ENCODE data around the gene ZSCAN5B. TPM values are rescaled to one million over a fixed set of nuclear protein-coding genes. Genes with fewer than 3 reads are reported as not detected.

The ZSCAN5B gene
- total and polyA plus RNA-seq, 9 of the 15 experiments (the other 6 are each of a cell fraction or from before 2014, with no cell fraction given) = 0.03 to 0.07 TPM; not detected in 7

DNA sequence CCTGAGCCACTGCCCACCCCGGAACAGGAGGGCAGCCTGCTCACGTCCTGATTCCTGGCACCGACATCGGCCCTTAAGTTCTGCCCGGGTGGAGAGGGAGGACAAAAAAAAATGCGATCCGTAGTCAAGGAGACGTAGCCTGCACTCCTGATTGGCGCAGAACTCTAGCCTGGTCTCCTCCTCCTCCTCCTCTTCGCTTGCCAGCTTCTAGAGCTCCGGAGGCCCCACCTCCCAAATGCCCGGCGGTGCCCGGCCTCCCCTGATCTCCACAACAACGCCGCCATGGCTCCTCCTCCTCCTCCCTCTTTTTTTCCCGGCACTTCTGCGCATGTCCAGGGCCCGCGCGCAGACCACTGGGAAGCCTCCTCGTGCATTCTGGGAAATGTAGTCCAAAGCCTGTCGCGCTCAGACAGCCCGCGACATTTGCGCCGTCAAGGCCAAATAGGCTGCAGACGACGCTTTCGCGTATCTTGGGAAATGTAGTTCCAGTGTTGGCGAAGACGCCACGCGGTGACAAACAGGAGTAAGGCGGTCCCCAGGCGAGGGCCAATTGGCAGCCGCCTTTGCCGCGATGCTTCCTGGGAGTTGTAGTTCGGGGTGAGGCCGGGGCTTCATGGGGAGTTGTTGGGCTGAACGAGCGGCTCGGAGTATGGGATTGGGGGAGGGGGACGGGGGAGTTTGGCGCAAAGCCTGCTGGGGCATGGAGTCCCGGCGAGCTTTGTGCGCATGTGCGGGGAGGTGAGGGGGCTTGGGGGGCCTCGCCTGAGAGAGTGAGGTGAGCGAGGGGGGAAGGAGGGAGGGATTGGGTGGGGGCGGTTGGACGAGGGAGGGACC is 56.8 kb downstream of the ZSCAN5B start, which contains the start of gene ZNF444 (continued):
- TF ChIP-seq, protein P1, sequence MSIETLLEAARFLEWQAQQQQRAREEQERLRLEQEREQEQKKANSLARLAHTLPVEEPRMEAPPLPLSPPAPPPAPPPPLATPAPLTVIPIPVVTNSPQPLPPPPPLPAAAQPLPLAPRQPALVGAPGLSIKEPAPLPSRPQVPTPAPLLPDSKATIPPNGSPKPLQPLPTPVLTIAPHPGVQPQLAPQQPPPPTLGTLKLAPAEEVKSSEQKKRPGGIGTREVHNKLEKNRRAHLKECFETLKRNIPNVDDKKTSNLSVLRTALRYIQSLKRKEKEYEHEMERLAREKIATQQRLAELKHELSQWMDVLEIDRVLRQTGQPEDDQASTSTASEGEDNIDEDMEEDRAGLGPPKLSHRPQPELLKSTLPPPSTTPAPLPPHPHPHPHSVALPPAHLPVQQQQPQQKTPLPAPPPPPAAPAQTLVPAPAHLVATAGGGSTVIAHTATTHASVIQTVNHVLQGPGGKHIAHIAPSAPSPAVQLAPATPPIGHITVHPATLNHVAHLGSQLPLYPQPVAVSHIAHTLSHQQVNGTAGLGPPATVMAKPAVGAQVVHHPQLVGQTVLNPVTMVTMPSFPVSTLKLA (conservative IDR thresholded peaks at IDR 0.05) = peak; percentile 88 to 93
- TF ChIP-seq U2AF2 (optimal IDR thresholded peaks at IDR 0.05; ENCODE audit: low read depth, low read length) (no peak), ESRRB (CRISPR knock-in tag; IDR thresholded peaks at IDR 0.05; ENCODE audit: borderline replicate concordance) (no peak; the same call in 1 of the 2 replicates), TFAM (CRISPR knock-in tag; conservative IDR thresholded peaks at IDR 0.05) (no peak), POLR3G (IDR thresholded peaks at IDR 0.05; ENCODE audit: extremely low read depth, insufficient read length, insufficient replicate concordance) (no peak), ZNF23 (CRISPR knock-in tag; IDR thresholded peaks at IDR 0.05) (no peak), CREM (IDR thresholded peaks at IDR 0.05; ENCODE audit: low read depth) (peak; percentile 97), ZNF3 (CRISPR knock-in tag; IDR thresholded peaks at IDR 0.05) (no peak), SRSF7 (optimal IDR thresholded peaks at IDR 0.05; ENCODE audit: low read depth, low read length) (no peak), ETV5 (CRISPR knock-in tag; IDR thresholded peaks at IDR 0.05; ENCODE audit: low read depth) (no peak), SIN3A (IDR thresholded peaks at IDR 0.05; ENCODE audit: borderline replicate concordance in 2 of 2, control insufficient read depth in 1 of 2, low read depth in 2 of 2, low read length in 2 of 2) (0 out of 4 replicates have a peak, but pooled peaks of 1 of the 2 experiments have one; percentile 18), MXI1 (IDR thresholded peaks at IDR 0.05; ENCODE audit: low read depth, low read length) (no peak), ZNF134 (CRISPR knock-in tag; conservative IDR thresholded peaks at IDR 0.05) (peak; percentile 50; the same call in 1 of the 2 replicates), THRAP3 (IDR thresholded peaks at IDR 0.05; ENCODE audit: borderline replicate concordance) (no peak), ZNF24 (IDR thresholded peaks at IDR 0.05) (no peak), ZNF707 (CRISPR knock-in tag; conservative IDR thresholded peaks at IDR 0.05) (no peak), MAZ (CRISPR knock-in tag; conservative IDR thresholded peaks at IDR 0.05 in 1 of 2, IDR thresholded peaks at IDR 0.05 in 1 of 2) (peak; percentile 43 to 80), PURB (CRISPR knock-in tag; IDR thresholded peaks at IDR 0.05; ENCODE audit: low read depth) (no peak), ZNF699 (CRISPR knock-in tag; IDR thresholded peaks at IDR 0.05; ENCODE audit: insufficient replicate concordance) (no peak), KDM5B (IDR thresholded peaks at IDR 0.05; ENCODE audit: insufficient replicate concordance, low read depth, low read length) (peak; percentile 59), RHOXF2B (CRISPR knock-in tag; conservative IDR thresholded peaks at IDR 0.05) (no peak), FOSL1 (tag; conservative IDR thresholded peaks at IDR 0.05) (no peak), TRIM24 (IDR thresholded peaks at IDR 0.05) (no peak), ZNF766 (CRISPR knock-in tag; conservative IDR thresholded peaks at IDR 0.05) (peak; percentile 94), NCOR1 (IDR thresholded peaks at IDR 0.05) (no peak), BACH1 (tag; IDR thresholded peaks at IDR 0.05) (peak; percentile 84; the same call in 1 of the 2 replicates), ZNF696 (CRISPR knock-in tag; conservative IDR thresholded peaks at IDR 0.05) (no peak), NR4A1 (CRISPR knock-in tag; IDR thresholded peaks at IDR 0.05) (no peak), NR4A1 (tag; IDR thresholded peaks at IDR 0.05) (peak; percentile 80; the same call in 1 of the 2 replicates), COPS2 (conservative IDR thresholded peaks at IDR 0.05) (no peak)
